ENCODE measurements around the gene HPDL.

HPDL gene

GRCh38 chr1:45348966-45349677, 22.4 kb downstream of the HPDL start:
- Histone ChIP-seq H4K20me1 (ENCODE audit: insufficient read depth, low read length) (no peaks in the 10 kb centered on the region), H3K4me2 (ENCODE audit: low read length) (no peak overlapping the region), H3K27me3 (ENCODE audit: low read depth, low read length) (no peaks in the 10 kb centered on the region), H3K79me2 (ENCODE audit: low read length) (no peaks in the 10 kb centered on the region), H2AFZ (ENCODE audit: low read depth, low read length) (no peak overlapping the region), H3K4me1 (ENCODE audit: low read length) (peaks cover 4% of the 10 kb centered on the region; the same call in 1 of the 2 replicates), H3K4me3 (ENCODE audit: low read length) (no peak overlapping the region), H3K27ac (ENCODE audit: low read length) (no peak overlapping the region), H3K9me3 (ENCODE audit: insufficient read depth, low read length) (no peaks in the 10 kb centered on the region), H3K9ac (ENCODE audit: low read length) (no peak overlapping the region), H3K36me3 (replicated peaks; ENCODE audit: low read depth, low read length) (no peaks in the 10 kb centered on the region)
- TF ChIP-seq EZH2phosphoT487 (IDR thresholded peaks at IDR 0.05; ENCODE audit: low read depth) (no peak), CTCF (IDR thresholded peaks at IDR 0.05; ENCODE audit: low read depth, low read length) (no peak)

- no peaks in the 10 kb centered on the region for H4K20me1 ChIP-seq (ENCODE audit: insufficient read depth, low read length)
- H3K27ac ChIP-seq (ENCODE audit: low read length): no peak overlapping the region
- peaks cover 4% of the 10 kb centered on the region; the same call in 1 of the 2 replicates for H3K4me1 ChIP-seq (ENCODE audit: low read length)
- H3K4me2 ChIP-seq (ENCODE audit: low read length): no peak overlapping the region
- H3K4me3 ChIP-seq (ENCODE audit: low read length): no peak overlapping the region
- H3K9ac ChIP-seq (ENCODE audit: low read length): no peak overlapping the region
- H3K9me3 ChIP-seq (ENCODE audit: insufficient read depth, low read length): no peaks in the 10 kb centered on the region
- no peak overlapping the region for H2AFZ ChIP-seq (ENCODE audit: low read depth, low read length)
- no peak for TF ChIP-seq CTCF (IDR thresholded peaks at IDR 0.05; ENCODE audit: low read depth, low read length)
- no peak for TF ChIP-seq EZH2phosphoT487 (IDR thresholded peaks at IDR 0.05; ENCODE audit: low read depth)
- H3K79me2 ChIP-seq (ENCODE audit: low read length): no peaks in the 10 kb centered on the region
- H3K36me3 ChIP-seq (replicated peaks; ENCODE audit: low read depth, low read length): no peaks in the 10 kb centered on the region
- no peaks in the 10 kb centered on the region for H3K27me3 ChIP-seq (ENCODE audit: low read depth, low read length)
Measured at GRCh38 chr1:45351508-45351907, 24.8 kb downstream of the HPDL start.

GRCh38 chr1:45353685-45354084, 27.0 kb downstream of the HPDL start:
- Histone ChIP-seq H3K27me3 (ENCODE audit: low read depth, low read length) (no peaks in the 10 kb centered on the region), H3K9me3 (ENCODE audit: insufficient read depth, low read length) (no peaks in the 10 kb centered on the region), H4K20me1 (ENCODE audit: insufficient read depth, low read length) (no peaks in the 10 kb centered on the region), H3K4me1 (ENCODE audit: low read length) (peaks cover 4% of the 10 kb centered on the region; the same call in 1 of the 2 replicates), H3K79me2 (ENCODE audit: low read length) (no peaks in the 10 kb centered on the region), H3K27ac (ENCODE audit: low read length) (no peak overlapping the region), H3K4me3 (ENCODE audit: low read length) (no peak overlapping the region), H3K4me2 (ENCODE audit: low read length) (no peak overlapping the region), H3K36me3 (replicated peaks; ENCODE audit: low read depth, low read length) (no peaks in the 10 kb centered on the region), H2AFZ (ENCODE audit: low read depth, low read length) (no peak overlapping the region), H3K9ac (ENCODE audit: low read length) (no peak overlapping the region)
- TF ChIP-seq CTCF (IDR thresholded peaks at IDR 0.05; ENCODE audit: low read depth, low read length) (no peak), EZH2phosphoT487 (IDR thresholded peaks at IDR 0.05; ENCODE audit: low read depth) (no peak)

- H3K36me3 ChIP-seq (replicated peaks; ENCODE audit: low read depth, low read length): no peaks in the 10 kb centered on the region
- H4K20me1 ChIP-seq (ENCODE audit: insufficient read depth, low read length): no peaks in the 10 kb centered on the region
- no peak overlapping the region for H3K27ac ChIP-seq (ENCODE audit: low read length)
- H3K4me2 ChIP-seq (ENCODE audit: low read length): no peak overlapping the region
- H3K27me3 ChIP-seq (ENCODE audit: low read depth, low read length): no peaks in the 10 kb centered on the region
- H3K4me3 ChIP-seq (ENCODE audit: low read length): no peak overlapping the region
- H3K9me3 ChIP-seq (ENCODE audit: insufficient read depth, low read length): no peaks in the 10 kb centered on the region
- peaks cover 4% of the 10 kb centered on the region; the same call in 1 of the 2 replicates for H3K4me1 ChIP-seq (ENCODE audit: low read length)
- H3K79me2 ChIP-seq (ENCODE audit: low read length): no peaks in the 10 kb centered on the region
- no peak overlapping the region for H2AFZ ChIP-seq (ENCODE audit: low read depth, low read length)
- no peak overlapping the region for H3K9ac ChIP-seq (ENCODE audit: low read length)
- TF ChIP-seq EZH2phosphoT487 (IDR thresholded peaks at IDR 0.05; ENCODE audit: low read depth) (no peak), CTCF (IDR thresholded peaks at IDR 0.05; ENCODE audit: low read depth, low read length) (no peak)
Measured at GRCh38 chr1:45354838-45355237, 28.1 kb downstream of the HPDL start.
